ENCODE measurements around the gene CIP2A. TPM values are rescaled to one million over a fixed set of nuclear protein-coding genes. Genes with fewer than 3 reads are reported as not detected.

Gene CIP2A
- total RNA-seq, 1 donor from 2014 or later = 8.6 TPM

GRCh38 chr3:108509263-108509662, 80.0 kb downstream of the CIP2A start:
- Mint-ChIP-seq H3K27me3 (ENCODE audit: low read depth, unreplicated experiment) (no peaks in the 10 kb centered on the region), H3K9me3 (ENCODE audit: unreplicated experiment) (no peaks in the 10 kb centered on the region), H3K27ac (ENCODE audit: unreplicated experiment) (no peak overlapping the region), H3K4me1 (ENCODE audit: low read depth, unreplicated experiment) (peaks cover 4% of the 10 kb centered on the region), H3K4me3 (ENCODE audit: unreplicated experiment) (no peak overlapping the region), H3K36me3 (ENCODE audit: low read depth, unreplicated experiment) (no peaks in the 10 kb centered on the region)
- H3K9ac ChIP-seq (ENCODE audit: low read length) = no peak overlapping the region
- no peaks in the 10 kb centered on the region for H3K79me2 ChIP-seq (ENCODE audit: insufficient read depth, low read length)
- no peak for FAIRE-seq
- H3K4me2 ChIP-seq (ENCODE audit: low read length) = no peak overlapping the region
- H3K4me3 ChIP-seq (ENCODE audit: insufficient read depth, low read depth, low read length) = no peak overlapping the region
- no peaks in the 10 kb centered on the region for H3K4me1 ChIP-seq (ENCODE audit: insufficient read depth, low read length)
- TF ChIP-seq CTCF (IDR thresholded peaks at IDR 0.05; ENCODE audit: insufficient read depth, low read depth, low read length) (no peak), EZH2 (IDR thresholded peaks at IDR 0.05; ENCODE audit: insufficient read depth, low read length) (no peak)
- no peak overlapping the region for H2AFZ ChIP-seq (ENCODE audit: low read depth, low read length)
- H3K27ac ChIP-seq (ENCODE audit: low read depth, low read length) = no peak overlapping the region
- DNase-seq (ENCODE audit: low read depth) = no peak
- H3K36me3 ChIP-seq (ENCODE audit: insufficient read depth, low read length) = no peaks in the 10 kb centered on the region
- H4K20me1 ChIP-seq (ENCODE audit: insufficient read depth, low read length) = no peaks in the 10 kb centered on the region
- no peaks in the 10 kb centered on the region for H3K27me3 ChIP-seq (ENCODE audit: insufficient read depth, low read length)
- H3K9me3 ChIP-seq (ENCODE audit: insufficient read depth, low read depth, low read length) = no peaks in the 10 kb centered on the region

- Histone ChIP-seq H3K9me3 (ENCODE audit: insufficient read depth, low read depth, low read length) (no peaks in the 10 kb centered on the region), H3K4me2 (ENCODE audit: low read length) (no peak overlapping the region), H4K20me1 (ENCODE audit: insufficient read depth, low read length) (no peaks in the 10 kb centered on the region), H3K9ac (ENCODE audit: low read length) (no peak overlapping the region), H3K4me3 (ENCODE audit: insufficient read depth, low read depth, low read length) (no peak overlapping the region), H3K27ac (ENCODE audit: low read depth, low read length) (no peak overlapping the region), H2AFZ (ENCODE audit: low read depth, low read length) (no peak overlapping the region), H3K27me3 (ENCODE audit: insufficient read depth, low read length) (no peaks in the 10 kb centered on the region), H3K79me2 (ENCODE audit: insufficient read depth, low read length) (no peaks in the 10 kb centered on the region), H3K4me1 (ENCODE audit: insufficient read depth, low read length) (no peaks in the 10 kb centered on the region), H3K36me3 (ENCODE audit: insufficient read depth, low read length) (no peaks in the 10 kb centered on the region)
- no peak for DNase-seq (ENCODE audit: low read depth)
- Mint-ChIP-seq H3K27ac (ENCODE audit: unreplicated experiment) (no peak overlapping the region), H3K9me3 (ENCODE audit: unreplicated experiment) (no peaks in the 10 kb centered on the region), H3K4me1 (ENCODE audit: low read depth, unreplicated experiment) (peaks cover 4% of the 10 kb centered on the region), H3K27me3 (ENCODE audit: low read depth, unreplicated experiment) (no peaks in the 10 kb centered on the region), H3K36me3 (ENCODE audit: low read depth, unreplicated experiment) (no peaks in the 10 kb centered on the region), H3K4me3 (ENCODE audit: unreplicated experiment) (no peak overlapping the region)
- TF ChIP-seq CTCF (IDR thresholded peaks at IDR 0.05; ENCODE audit: insufficient read depth, low read depth, low read length) (no peak), EZH2 (IDR thresholded peaks at IDR 0.05; ENCODE audit: insufficient read depth, low read length) (no peak)
- no peak for FAIRE-seq
Measured at GRCh38 chr3:108507902-108508301, 81.3 kb downstream of the CIP2A start.

- Histone ChIP-seq H3K36me3 (ENCODE audit: insufficient read depth, low read length) (no peaks in the 10 kb centered on the region), H3K9ac (ENCODE audit: low read length) (no peak overlapping the region), H4K20me1 (ENCODE audit: insufficient read depth, low read length) (no peaks in the 10 kb centered on the region), H3K4me1 (ENCODE audit: insufficient read depth, low read length) (no peaks in the 10 kb centered on the region), H3K27ac (ENCODE audit: low read depth, low read length) (no peak overlapping the region), H3K4me3 (ENCODE audit: insufficient read depth, low read depth, low read length) (no peak overlapping the region), H2AFZ (ENCODE audit: low read depth, low read length) (no peak overlapping the region), H3K9me3 (ENCODE audit: insufficient read depth, low read depth, low read length) (no peaks in the 10 kb centered on the region), H3K27me3 (ENCODE audit: insufficient read depth, low read length) (no peaks in the 10 kb centered on the region), H3K79me2 (ENCODE audit: insufficient read depth, low read length) (no peaks in the 10 kb centered on the region), H3K4me2 (ENCODE audit: low read length) (no peak overlapping the region)
- no peaks in the 10 kb centered on the region for H3K36me3 Mint-ChIP-seq (ENCODE audit: low read depth, unreplicated experiment)
- FAIRE-seq = no peak
- no peak for TF ChIP-seq EZH2 (IDR thresholded peaks at IDR 0.05; ENCODE audit: insufficient read depth, low read length)
- TF ChIP-seq CTCF (IDR thresholded peaks at IDR 0.05; ENCODE audit: insufficient read depth, low read depth, low read length) = no peak
- DNase-seq (ENCODE audit: low read depth) = no peak
- H3K9me3 Mint-ChIP-seq (ENCODE audit: unreplicated experiment) = no peaks in the 10 kb centered on the region
- H3K27ac Mint-ChIP-seq (ENCODE audit: unreplicated experiment) = no peak overlapping the region
- no peaks in the 10 kb centered on the region for H3K27me3 Mint-ChIP-seq (ENCODE audit: low read depth, unreplicated experiment)
- H3K4me1 Mint-ChIP-seq (ENCODE audit: low read depth, unreplicated experiment) = peaks cover 4% of the 10 kb centered on the region
- H3K4me3 Mint-ChIP-seq (ENCODE audit: unreplicated experiment) = no peak overlapping the region
Measured at GRCh38 chr3:108505811-108506210, 83.4 kb downstream of the CIP2A start.

All from astrocyte (in vitro differentiated cells and primary cell).